Heart left ventricle (tissue), 16 donors: ENCODE results near the gene SEC14L3. TPM values are rescaled to one million over a fixed set of nuclear protein-coding genes. Genes with fewer than 3 reads are reported as not detected.
A peak's percentile ranks its signal among the peaks of the same experiment; 100 is the strongest.

Experiments used
- ATAC-seq, 4 donors: fragments of 200-7000 bp; cut with Tn5 transposase; one replicate each; pipeline ENCODE4 v1.9.1; 2020 to 2022; ENCODE audit warnings: moderate library complexity in 4 of 4, mild to moderate bottlenecking in 3 of 4, moderate number of reproducible peaks in 1 of 4
- DNase-seq, 5 donors: peaks; one replicate each; pipeline ENCODE4 v3.0.0-alpha.2; 2020
- H3K27ac ChIP-seq, 12 donors: fragments of 200-600 bp; sonication (generic) in 4 of 12; one replicate each; pipeline versions ENCODE4 v1.5.0 to v1.8.0; 2016 to 2022; ENCODE audit warnings: mild to moderate bottlenecking in 2 of 12
- H3K27me3 ChIP-seq, 9 donors: fragments of 200-600 bp; sonication (generic) in 2 of 9; one replicate each; pipeline versions ENCODE4 v1.5.1 to v1.8.0; 2016 to 2022; ENCODE audit warnings: mild to moderate bottlenecking in 3 of 9
- H3K36me3 ChIP-seq, 9 donors: fragments of 200-600 bp; sonication (generic) in 2 of 9; one replicate each; pipeline versions ENCODE4 v1.5.0 to v1.8.0; 2018 to 2022; ENCODE audit warnings: mild to moderate bottlenecking in 2 of 9
- H3K4me1 ChIP-seq, 12 donors: fragments of 200-600 bp; sonication (generic) in 4 of 12; one replicate each; pipeline versions ENCODE4 v1.5.0 to v1.8.0; 2016 to 2022; ENCODE audit warnings: mild to moderate bottlenecking in 3 of 12
- H3K4me3 ChIP-seq, 12 donors: fragments of 200-600 bp; sonication (generic) in 4 of 12; one replicate each; pipeline versions ENCODE4 v1.5.0 to v1.8.0; 2017 to 2022; ENCODE audit warnings: mild to moderate bottlenecking in 9 of 12, moderate library complexity in 4 of 12
- H3K9me3 ChIP-seq, 12 donors: fragments of 200-600 bp; sonication (generic) in 4 of 12; one replicate each; pipeline versions ENCODE4 v1.5.0 to v1.8.0; 2016 to 2022; ENCODE audit warnings: mild to moderate bottlenecking in 1 of 12
- POLR2A ChIP-seq, 2 donors: fragments of 450-650 bp; IDR thresholded peaks; one replicate each; pipeline ENCODE4 v1.6.1; 2017; ENCODE audit warnings: antibody characterized with exemption in 2 of 2, mild to moderate bottlenecking in 2 of 2, moderate library complexity in 2 of 2
- WGBS, 4 donors: extraction: QIAGEN DNeasy Blood & Tissue Kit in 2 of 4; methylation state at CpG; one replicate each; pipeline versions ENCODE4 v1.1.5 to v1.1.7; 2013 to 2018; 5-methylcytosine and 5-hydroxymethylcytosine counted together
- intact Hi-C, 10 donors: fragments of 100-400 bp; cut with DNase I; formaldehyde crosslinking; loops; one replicate each; pipeline versions ENCODE4 v1.11.1 to v1.14.2; 2022
- polyA plus RNA-seq, 2 donors: library from polyadenylated mRNA; stranded (reverse); fragments of 200-250 nt; gene quantifications; one replicate each; pipeline ENCODE4 v1.2.3, GENCODE V29; 2013
- total RNA-seq, 9 donors: library from RNA; depleted of rRNA in 2 of 9; stranded (reverse); fragments of >200 nt in 2 of 9; fragmentation: NEBNext Ultra II Directional in 3 of 9; extraction: Animal tissue kit (Norgen Biotek cat#: 25700) in 3 of 9; gene quantifications; one replicate each; pipeline versions ENCODE4 v1.1.0 to v1.2.4, GENCODE V29; 2016 to 2023
- TF ChIP-seq, protein P1 (sequence below), 12 donors: fragments of 200-600 bp; sonication (generic) in 4 of 12; IDR thresholded peaks; one replicate each; pipeline versions ENCODE4 v1.5.0 to v1.8.0; 2018 to 2022; ENCODE audit warnings: antibody characterized with exemption in 12 of 12, mild to moderate bottlenecking in 5 of 12
- donor health status: ischemic (EF 13 %, LVEDD 7.1; RV severe dilation, severe dysfunction).
- donor health status: healthy with polysubstance abuse.
- donor health status: DM: no; HTN: yes; CAD: no.
- donor health status: DM: no; HTN: no; CAD: no.
- donor health status: ischemic (EF 25% LVEDD 6.9; RV normal size, moderate dysfunction).
- donor health status: ischemic (EF 25% LVEDD 5.7; RV mildly dilated, moderate dysfunction).
- donor health status: healthy.
- donor health status: DM: yes; HTN: yes; CAD: no.
- donor health status: ischemic (EF 35%, LVEDD 5.7; RV mildly dilated, moderate dysfunction).
- donor health status: nonischemic (EF 11% LVEDD 7.7; RV severe dilation, severe dysfunction).
- donor health status: DM: yes; HTN: yes; CAD: no.
- donor health status: PGD.
- donor health status: ischemic (EF 29% LVEDD 5.4; RV normal size, mild dysfunction).
- donor health status: nonischemic (EF 23%, LVEDD 6.1; RV moderate dilation, normal function).

SEC14L3 gene
- total and polyA plus RNA-seq, 11 donors: not detected

- ATAC-seq (no peak), DNase-seq (no peak)
- no peaks in the 10 kb centered on the region for H3K4me1 ChIP-seq
- intact Hi-C loops: loop anchor here in 4 of 10 donors (5.0 to 10.0 kb wide), 3 partner anchors 91 to 376 kb away; partner anchors contain the start of gene OSM (in 2 of the 4)
- no peak overlapping the region for H3K4me3 ChIP-seq
- H3K27ac ChIP-seq: no peak overlapping the region
- H3K9me3 ChIP-seq: no peaks in the 10 kb centered on the region
- no peaks in the 10 kb centered on the region for H3K27me3 ChIP-seq
- no peak for TF ChIP-seq POLR2A (IDR thresholded peaks at IDR 0.05)
- TF ChIP-seq, protein P1, sequence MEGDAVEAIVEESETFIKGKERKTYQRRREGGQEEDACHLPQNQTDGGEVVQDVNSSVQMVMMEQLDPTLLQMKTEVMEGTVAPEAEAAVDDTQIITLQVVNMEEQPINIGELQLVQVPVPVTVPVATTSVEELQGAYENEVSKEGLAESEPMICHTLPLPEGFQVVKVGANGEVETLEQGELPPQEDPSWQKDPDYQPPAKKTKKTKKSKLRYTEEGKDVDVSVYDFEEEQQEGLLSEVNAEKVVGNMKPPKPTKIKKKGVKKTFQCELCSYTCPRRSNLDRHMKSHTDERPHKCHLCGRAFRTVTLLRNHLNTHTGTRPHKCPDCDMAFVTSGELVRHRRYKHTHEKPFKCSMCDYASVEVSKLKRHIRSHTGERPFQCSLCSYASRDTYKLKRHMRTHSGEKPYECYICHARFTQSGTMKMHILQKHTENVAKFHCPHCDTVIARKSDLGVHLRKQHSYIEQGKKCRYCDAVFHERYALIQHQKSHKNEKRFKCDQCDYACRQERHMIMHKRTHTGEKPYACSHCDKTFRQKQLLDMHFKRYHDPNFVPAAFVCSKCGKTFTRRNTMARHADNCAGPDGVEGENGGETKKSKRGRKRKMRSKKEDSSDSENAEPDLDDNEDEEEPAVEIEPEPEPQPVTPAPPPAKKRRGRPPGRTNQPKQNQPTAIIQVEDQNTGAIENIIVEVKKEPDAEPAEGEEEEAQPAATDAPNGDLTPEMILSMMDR (IDR thresholded peaks at IDR 0.05): no peak
- WGBS, 4 donors: 37 to 86% (median 79%) methylated on average over 1 of the region's 1 CpG
- no peaks in the 10 kb centered on the region for H3K36me3 ChIP-seq
Observed at GRCh38 chr22:30483169-30483568, 11.4 kb upstream of the SEC14L3 start.

- no peaks in the 10 kb centered on the region for H3K36me3 ChIP-seq
- H3K4me3 ChIP-seq: no peak overlapping the region
- no peaks in the 10 kb centered on the region for H3K9me3 ChIP-seq
- no peak overlapping the region for H3K27ac ChIP-seq
- intact Hi-C loops: loop anchor here in 4 of 10 donors (5.0 to 10.0 kb wide), 3 partner anchors 89 to 374 kb away; partner anchors contain the start of gene OSM (in 2 of the 4)
- H3K27me3 ChIP-seq: no peaks in the 10 kb centered on the region
- DNase-seq (no peak), ATAC-seq (no peak)
- no peak for TF ChIP-seq POLR2A (IDR thresholded peaks at IDR 0.05)
- TF ChIP-seq, protein P1 (IDR thresholded peaks at IDR 0.05): no peak
- 78 to 86% (median 81%) methylated on average over 5 of the region's 5 CpGs for WGBS, 4 donors
- H3K4me1 ChIP-seq: no peaks in the 10 kb centered on the region
Observed at GRCh38 chr22:30481711-30482110, 9.9 kb upstream of the SEC14L3 start.

DNA sequence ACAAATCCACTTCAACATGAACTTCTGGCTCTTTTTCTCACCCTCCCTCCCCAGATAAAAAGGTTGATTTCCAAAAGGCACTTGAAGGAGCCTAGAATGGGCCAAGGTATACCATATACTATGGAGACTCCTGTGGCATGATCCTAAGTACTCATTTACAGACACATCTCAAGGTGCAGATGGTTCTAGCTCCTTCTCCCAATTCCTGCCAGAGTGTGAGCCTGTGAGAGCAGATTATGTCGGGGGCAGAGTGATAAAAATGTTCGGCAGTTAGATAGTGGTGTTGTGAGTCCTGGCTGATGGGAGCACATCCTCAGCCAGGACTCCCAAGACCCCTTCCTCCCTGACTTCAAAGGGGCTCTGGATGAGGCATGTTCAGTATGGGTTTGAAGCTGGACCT is 8.2 kb upstream of the SEC14L3 start:
- no peak overlapping the region for H3K27ac ChIP-seq
- H3K36me3 ChIP-seq: no peaks in the 10 kb centered on the region
- peaks cover 0 to under 1% (median 0%) of the 10 kb centered on the region in 9 donors for H3K27me3 ChIP-seq
- no peak for ATAC-seq
- 17 to 43% (median 21%) methylated on average over 2 of the region's 2 CpGs for WGBS, 4 donors
- intact Hi-C loops: loop anchor here in 4 of 10 donors (5.0 to 10.0 kb wide), 3 partner anchors 88 to 373 kb away; partner anchors contain the start of gene OSM (in 2 of the 4)
- no peak for DNase-seq
- H3K9me3 ChIP-seq: no peaks in the 10 kb centered on the region
- TF ChIP-seq POLR2A (IDR thresholded peaks at IDR 0.05): no peak
- TF ChIP-seq, protein P1 (IDR thresholded peaks at IDR 0.05): no peak
- H3K4me3 ChIP-seq: no peak overlapping the region
- no peaks in the 10 kb centered on the region for H3K4me1 ChIP-seq

DNA sequence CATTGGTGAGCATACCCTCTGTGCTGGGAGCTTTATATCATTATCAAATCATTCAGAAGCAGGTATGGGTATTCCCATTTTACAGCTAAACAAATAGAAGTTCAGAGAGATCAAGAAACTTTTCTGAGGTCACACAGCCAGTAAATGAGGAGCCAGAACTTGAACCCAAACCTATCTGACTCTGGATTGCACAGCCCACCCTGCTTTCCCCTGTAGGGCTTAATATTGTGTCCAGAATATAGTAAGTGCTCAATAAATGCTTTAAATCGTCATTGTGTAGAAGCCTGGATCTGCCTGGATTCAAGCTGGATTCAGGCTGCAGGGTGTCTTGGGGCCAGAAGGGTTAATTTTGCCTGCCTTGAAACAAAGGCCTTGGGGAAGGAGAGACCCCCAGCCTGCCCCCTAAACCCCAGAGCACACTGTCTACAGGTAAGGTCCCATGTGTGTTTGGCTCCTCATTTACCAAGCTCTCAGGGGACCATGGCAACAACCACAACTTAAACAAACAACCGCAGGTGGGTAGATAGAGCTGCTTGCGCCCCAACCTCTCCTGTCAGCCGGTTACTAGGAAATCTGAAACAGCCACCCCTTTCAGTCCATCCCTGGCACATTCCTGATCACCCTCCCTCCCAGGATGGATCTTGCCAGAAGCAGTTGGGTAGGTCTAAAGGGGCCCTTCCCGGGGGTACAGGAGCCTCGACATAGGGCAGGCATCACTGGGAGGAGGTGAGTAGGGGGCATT is 3.0 kb upstream of the SEC14L3 start:
- H3K9me3 ChIP-seq: no peaks in the 10 kb centered on the region
- H3K27ac ChIP-seq: no peak overlapping the region
- no peaks in the 10 kb centered on the region for H3K36me3 ChIP-seq
- ATAC-seq: no peak
- peak in 1 of 5 donors; percentile 12 for DNase-seq
- H3K4me3 ChIP-seq: no peak overlapping the region
- WGBS, 4 donors: 48 to 55% (median 51%) methylated on average over 4 to 6 of the region's 6 CpGs
- peaks cover 0 to 34% (median 9%) of the 10 kb centered on the region in 9 donors for H3K27me3 ChIP-seq
- intact Hi-C loops: no loop called here
- no peaks in the 10 kb centered on the region for H3K4me1 ChIP-seq
- TF ChIP-seq, protein P1 (IDR thresholded peaks at IDR 0.05): no peak
- TF ChIP-seq POLR2A (IDR thresholded peaks at IDR 0.05): no peak
